BJ (cell line): ENCODE data around the gene ESAM. TPM values are rescaled to one million over a fixed set of nuclear protein-coding genes. Genes with fewer than 3 reads are reported as not detected.
A peak's percentile ranks its signal among the peaks of the same experiment; 100 is the strongest.

ENCODE experiments used
- CTCF ChIA-PET: fragments of 350-600 bp; formaldehyde crosslinking; extraction: SDS; loops from one replicate; lab custom pipeline; 2021; ENCODE audit warnings: antibody characterized with exemption, inconsistent platforms; lab: Yijun Ruan, JAX
- POLR2A ChIA-PET: fragments of 300-600 bp; sonication (Branson Sonifier 250); formaldehyde crosslinking; extraction: SDS; loops from one replicate; lab custom pipeline; 2021; ENCODE audit warnings: antibody characterized with exemption; lab: Charles Lee
- DNase-seq: peaks from one replicate; pipeline ENCODE4 v3.0.0-alpha.2; 2011; ENCODE audit warnings: low read depth
- H3K27me3 ChIP-seq: 2 replicates; pipeline ENCODE4 v1.6.0; 2011; ENCODE audit warnings: low read length; ENCODE audit not compliant: control insufficient read depth, insufficient read depth
- H3K36me3 ChIP-seq: 2 replicates; pipeline ENCODE4 v1.5.1; 2011; ENCODE audit warnings: low read length; ENCODE audit not compliant: control insufficient read depth, insufficient read depth
- H3K4me3 ChIP-seq: 2 replicates; pipeline ENCODE4 v1.5.1; 2011; ENCODE audit warnings: low read depth, mild to moderate bottlenecking, control low read depth, low read length
- polyA plus RNA-seq: library from polyadenylated mRNA; depleted of rRNA; stranded (reverse); fragments of >200 nt; gene quantifications from 2 replicates; pipeline ENCODE4 v1.2.3, GENCODE V29; 2011
- TF ChIP-seq, protein P1 (sequence below): IDR thresholded peaks from 2 replicates; pipeline ENCODE4 v1.5.1; 2011; ENCODE audit warnings: low read depth, mild to moderate bottlenecking, control low read depth, inconsistent platforms, low read length, moderate library complexity; ENCODE audit not compliant: insufficient read depth

Gene ESAM
- polyA plus RNA-seq, 1 experiment = 0.17 TPM

DNA sequence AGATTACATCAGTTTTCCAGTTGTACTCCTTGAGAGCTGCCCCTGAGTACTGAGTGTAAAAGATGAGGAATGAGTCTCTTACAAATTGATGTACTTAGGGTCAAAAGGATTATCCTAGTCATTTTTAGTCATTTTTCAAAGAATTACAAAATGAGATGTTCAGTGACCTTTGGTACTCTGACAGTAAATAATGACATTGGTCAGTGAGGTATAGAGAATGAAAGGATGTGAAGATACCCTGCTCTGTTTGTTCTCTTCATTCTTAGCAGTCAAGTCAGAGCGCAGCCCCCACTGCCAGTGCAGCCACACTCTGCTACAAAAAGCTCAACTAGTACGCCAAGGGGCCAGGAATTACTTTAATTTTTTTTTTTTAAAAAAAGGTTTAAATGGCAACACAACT lies 4.1 kb upstream of the ESAM start:
- TF ChIP-seq, protein P1, sequence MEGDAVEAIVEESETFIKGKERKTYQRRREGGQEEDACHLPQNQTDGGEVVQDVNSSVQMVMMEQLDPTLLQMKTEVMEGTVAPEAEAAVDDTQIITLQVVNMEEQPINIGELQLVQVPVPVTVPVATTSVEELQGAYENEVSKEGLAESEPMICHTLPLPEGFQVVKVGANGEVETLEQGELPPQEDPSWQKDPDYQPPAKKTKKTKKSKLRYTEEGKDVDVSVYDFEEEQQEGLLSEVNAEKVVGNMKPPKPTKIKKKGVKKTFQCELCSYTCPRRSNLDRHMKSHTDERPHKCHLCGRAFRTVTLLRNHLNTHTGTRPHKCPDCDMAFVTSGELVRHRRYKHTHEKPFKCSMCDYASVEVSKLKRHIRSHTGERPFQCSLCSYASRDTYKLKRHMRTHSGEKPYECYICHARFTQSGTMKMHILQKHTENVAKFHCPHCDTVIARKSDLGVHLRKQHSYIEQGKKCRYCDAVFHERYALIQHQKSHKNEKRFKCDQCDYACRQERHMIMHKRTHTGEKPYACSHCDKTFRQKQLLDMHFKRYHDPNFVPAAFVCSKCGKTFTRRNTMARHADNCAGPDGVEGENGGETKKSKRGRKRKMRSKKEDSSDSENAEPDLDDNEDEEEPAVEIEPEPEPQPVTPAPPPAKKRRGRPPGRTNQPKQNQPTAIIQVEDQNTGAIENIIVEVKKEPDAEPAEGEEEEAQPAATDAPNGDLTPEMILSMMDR = no peak
- peaks cover 6% of the 10 kb centered on the region for H3K27me3 ChIP-seq
- POLR2A ChIA-PET = no interaction called here
- no peak for DNase-seq
- CTCF ChIA-PET = interaction anchor here (0.6 to 7.9 kb wide), 5 partner anchors 13 to 95 kb away, joined by 3 to 78 read pairs (median 4); partner anchors contain the start of genes SIAE and SPA17
- no peaks in the 10 kb centered on the region; the same call in none of the 2 replicates for H3K36me3 ChIP-seq
- H3K4me3 ChIP-seq = no peak overlapping the region

DNA sequence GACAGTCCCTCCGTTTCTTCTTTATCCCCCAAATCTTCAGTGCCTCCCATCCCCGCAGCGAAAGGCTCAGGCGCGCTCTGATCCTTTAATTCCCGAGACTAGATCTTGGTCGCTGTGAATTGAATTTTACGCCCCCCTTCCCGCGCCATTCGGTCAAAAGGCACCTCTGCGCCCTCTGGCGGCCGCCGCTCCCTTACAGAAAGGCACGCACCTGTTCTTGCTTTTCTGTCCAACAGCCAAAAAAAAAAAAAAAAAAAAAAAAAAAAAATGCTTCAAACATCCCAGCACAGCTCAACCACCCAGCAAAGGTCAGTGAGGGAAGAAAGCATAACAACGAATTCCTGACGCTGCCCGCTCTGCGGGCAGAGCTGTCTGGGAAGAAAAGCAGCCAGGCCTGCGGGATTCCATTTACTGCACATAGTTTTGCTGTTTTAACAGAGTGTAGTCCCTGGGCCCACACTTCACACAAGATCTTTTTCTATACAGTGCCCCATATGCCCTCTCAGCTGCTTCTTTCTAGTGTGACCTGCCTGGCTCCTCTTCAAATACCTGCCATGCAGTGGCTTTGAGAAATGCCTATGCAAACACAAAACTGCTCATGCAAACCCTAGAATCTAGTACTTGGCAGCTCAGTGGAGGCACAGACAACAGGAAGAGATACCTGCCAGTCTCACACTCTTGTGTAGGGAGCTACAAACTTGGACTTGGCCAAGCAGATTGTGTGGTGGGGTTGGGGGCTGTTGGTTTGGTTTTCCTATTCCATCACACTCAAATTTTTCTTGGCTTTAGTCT lies 1.3 kb upstream of the ESAM start:
- POLR2A ChIA-PET = no interaction called here
- CTCF ChIA-PET = interaction anchor here (0.7 to 7.9 kb wide), 24 partner anchors 9 to 119 kb away, joined by 3 to 78 read pairs (median 5); partner anchors contain the start of genes NRGN, SIAE, SPA17 and VSIG2
- DNase-seq = no peak
- TF ChIP-seq, protein P1 = peak; percentile 85
- Histone ChIP-seq H3K36me3 (no peaks in the 10 kb centered on the region; the same call in none of the 2 replicates), H3K4me3 (peak overlapping the region; percentile 43), H3K27me3 (peaks cover 11% of the 10 kb centered on the region)

DNA sequence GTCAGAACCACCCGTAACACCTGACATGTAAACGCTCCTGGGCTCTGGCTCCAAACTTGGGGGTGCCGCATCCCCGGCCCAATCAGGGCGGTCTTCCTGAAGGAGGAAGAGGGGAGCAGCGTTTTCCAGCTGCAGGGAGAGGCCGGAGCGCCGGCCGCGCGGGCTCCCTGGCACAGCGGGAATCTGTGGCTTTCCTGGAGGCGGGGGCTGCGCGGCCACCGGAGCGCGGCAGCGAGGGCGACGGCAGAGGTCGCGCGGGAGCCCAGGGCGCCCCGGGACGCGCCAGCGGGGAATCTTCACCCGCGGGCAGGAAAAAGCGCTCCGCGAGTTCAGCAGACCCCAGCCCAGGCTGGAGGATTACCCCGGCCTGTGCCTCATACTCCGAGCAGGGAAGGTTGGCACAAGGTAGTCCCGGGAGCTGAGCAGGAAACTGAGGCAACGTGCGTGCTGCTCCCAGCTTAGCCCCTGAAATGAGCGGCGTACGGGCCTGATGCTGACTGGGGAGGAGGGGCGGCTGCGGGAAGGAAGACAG lies 600 bp upstream of the ESAM start:
- no peaks in the 10 kb centered on the region; the same call in none of the 2 replicates for H3K36me3 ChIP-seq
- POLR2A ChIA-PET = no interaction called here
- TF ChIP-seq, protein P1 = no peak
- peaks cover 12% of the 10 kb centered on the region for H3K27me3 ChIP-seq
- no peak for DNase-seq
- peak overlapping the region; percentile 43 for H3K4me3 ChIP-seq
- CTCF ChIA-PET = interaction anchor here (0.9 to 7.9 kb wide), 13 partner anchors 9 to 91 kb away, joined by 3 to 78 read pairs (median 5); partner anchors contain the start of genes NRGN, SIAE, SPA17 and VSIG2

DNA sequence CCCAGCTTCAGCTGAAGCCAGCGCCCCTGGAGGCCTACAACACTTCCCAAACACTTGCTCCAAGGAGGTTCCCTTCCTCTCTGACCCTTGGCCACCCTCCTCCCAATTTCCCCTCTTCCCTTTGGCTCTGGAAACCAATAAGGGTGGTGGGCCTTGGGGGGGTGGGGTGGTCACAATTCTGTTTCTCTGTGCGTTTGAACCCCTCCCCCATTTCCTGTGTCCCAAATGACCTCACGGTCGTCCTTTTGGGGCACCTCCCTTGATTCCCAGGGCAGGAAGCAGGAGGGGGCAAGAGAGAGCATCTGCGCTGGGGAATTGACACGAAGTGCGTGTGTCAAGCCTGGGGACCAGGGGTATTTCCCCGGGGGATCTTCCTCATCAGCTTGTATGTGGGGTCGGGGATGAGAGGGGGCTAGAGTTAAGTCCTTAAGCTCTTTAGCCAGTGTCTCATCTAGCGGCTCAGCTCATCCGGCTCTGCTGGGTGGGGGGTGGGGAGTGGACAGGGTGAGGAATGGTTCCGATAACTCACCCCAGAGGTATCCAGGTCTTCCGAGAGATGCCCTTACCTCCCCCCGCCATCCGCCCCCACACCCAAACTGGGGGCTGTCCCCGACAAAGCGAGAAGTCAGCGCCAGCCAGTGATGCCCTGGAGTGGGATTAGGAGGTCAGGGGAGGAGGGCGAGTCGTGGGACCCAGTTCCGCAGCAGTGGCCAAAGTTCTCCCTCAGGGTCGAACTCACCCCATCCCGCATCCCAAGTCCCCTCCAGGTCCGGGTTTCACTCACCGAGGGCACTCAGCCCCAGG lies 587 bp downstream of the ESAM start:
- H3K27me3 ChIP-seq = peaks cover 18% of the 10 kb centered on the region
- TF ChIP-seq, protein P1 = no peak
- ChIA-PET CTCF (interaction anchor here (0.6 to 7.9 kb wide), 12 partner anchors 8 to 637 kb away, joined by 3 to 78 read pairs (median 4); partner anchors contain the start of genes SIAE, SPA17 and VSIG2), POLR2A (interaction anchor here (0.6 kb wide), 1 partner anchor 9 kb away, joined by 5 read pairs; no protein-coding TSS in a partner anchor)
- DNase-seq = no peak
- no peak overlapping the region for H3K4me3 ChIP-seq
- H3K36me3 ChIP-seq = no peaks in the 10 kb centered on the region; the same call in 1 of the 2 replicates
